GM19023 (cell line): ENCODE data around the gene CCDC187.
"Not testable (repeated sequence)": the region's sequence is repeated elsewhere in the genome, so short reads cannot be mapped to it uniquely, and the experiment has no call there.

Experiments used
- ATAC-seq: cut with Tn5 transposase; IDR thresholded peaks from one replicate; pipeline ENCODE4 v1.9.1; 2021; ENCODE audit warnings: mild to moderate bottlenecking, moderate library complexity; ENCODE audit not compliant: unreplicated experiment

Gene CCDC187

DNA sequence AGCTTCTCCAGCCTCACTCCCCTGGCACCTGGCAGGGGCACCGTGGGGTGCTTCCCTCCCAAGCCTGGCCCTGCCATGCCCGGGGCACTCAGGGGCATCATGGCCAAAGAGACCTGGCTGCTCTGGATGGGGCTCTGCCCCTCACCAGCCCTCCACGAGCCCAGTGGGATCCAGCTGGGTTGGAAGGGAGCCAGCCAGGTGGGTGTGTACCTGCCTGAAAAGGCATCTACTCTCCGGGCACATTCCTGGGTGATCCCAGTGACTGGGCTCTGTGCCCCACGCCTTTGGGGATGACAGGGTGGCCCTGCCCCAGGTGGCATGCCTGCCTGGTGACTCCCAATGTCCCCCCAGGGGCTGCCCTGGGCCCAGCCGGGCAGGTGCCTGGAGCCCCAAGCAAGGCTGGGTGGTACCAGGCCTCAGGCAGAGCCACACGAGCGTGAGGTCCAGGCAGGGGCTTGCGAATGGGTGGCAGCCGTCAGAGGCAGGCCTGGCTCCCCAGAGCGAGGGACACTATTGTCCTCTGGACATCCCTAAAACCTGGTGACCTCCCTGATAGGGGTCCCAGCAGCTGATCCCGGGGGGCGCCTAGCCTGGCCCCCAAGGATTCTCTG lies 24.2 kb upstream of the CCDC187 start:
- no peak for ATAC-seq

DNA sequence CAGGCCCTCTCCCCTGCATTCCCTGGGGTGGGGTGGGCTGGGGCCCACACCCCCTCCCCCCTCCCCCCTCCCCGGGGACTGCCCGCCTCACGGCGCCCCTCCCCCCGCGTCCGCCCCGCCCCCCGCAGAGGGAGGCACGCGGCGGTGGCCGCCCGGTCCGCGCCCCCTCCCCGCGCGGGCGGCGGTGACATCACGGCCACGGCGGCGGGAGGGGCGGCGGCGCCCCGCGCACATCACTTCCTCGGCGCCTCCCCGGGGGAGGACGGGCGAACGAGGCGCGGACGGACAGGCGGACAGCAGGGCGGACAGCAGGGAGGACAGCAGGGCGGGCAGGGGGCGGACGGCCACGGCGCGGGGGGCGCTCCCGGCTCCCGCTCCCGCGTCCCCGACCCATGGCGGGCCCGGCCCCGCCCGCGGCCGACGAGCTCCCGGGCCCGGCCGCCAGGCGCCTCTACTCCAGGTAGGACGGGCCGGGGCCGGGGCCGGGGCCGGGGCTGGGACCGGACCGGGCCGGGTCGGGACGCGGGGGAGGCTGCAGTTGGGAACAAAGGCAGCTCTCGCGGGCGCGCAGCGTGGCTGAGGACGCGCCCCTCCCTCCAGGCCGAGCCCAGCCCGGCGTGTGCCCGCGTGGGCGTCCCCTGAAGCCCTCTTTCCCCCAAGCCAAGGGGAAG lies 23.5 kb upstream of the CCDC187 start, which contains the start of gene GPSM1:
TSS of gene GPSM1 (plus strand) at position 236 of the 671 bp plus-strand sequence. CDS start at position 393, 157 bp downstream.
- ATAC-seq, result no peak

DNA sequence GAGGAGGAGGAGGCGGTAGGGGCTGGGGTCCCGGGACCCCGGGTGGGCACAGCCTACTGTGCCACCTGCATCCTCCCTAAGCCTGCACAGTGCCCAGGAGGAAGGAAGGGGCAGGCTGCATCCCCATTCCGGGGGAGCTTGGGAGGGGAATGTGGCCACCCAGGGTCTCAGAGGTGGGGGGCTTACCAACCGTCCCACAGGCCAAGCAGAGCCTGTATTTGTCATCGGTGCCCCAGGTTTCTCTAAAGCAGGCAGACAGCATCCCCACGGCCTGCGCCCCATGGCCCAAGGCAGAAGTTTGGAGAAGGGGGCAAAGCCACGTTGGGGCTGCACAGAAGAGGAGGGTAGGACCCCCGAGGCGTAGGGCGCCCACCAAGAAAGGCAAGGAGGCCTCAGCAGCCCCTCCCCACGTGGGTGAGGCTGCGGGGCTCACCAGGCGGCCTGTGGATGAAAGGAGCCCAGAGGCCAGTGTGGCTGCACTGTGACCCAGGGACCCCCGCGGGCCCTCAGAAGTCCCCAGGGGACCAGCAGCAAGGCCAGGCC lies 22.9 kb upstream of the CCDC187 start:
- no peak for ATAC-seq

DNA sequence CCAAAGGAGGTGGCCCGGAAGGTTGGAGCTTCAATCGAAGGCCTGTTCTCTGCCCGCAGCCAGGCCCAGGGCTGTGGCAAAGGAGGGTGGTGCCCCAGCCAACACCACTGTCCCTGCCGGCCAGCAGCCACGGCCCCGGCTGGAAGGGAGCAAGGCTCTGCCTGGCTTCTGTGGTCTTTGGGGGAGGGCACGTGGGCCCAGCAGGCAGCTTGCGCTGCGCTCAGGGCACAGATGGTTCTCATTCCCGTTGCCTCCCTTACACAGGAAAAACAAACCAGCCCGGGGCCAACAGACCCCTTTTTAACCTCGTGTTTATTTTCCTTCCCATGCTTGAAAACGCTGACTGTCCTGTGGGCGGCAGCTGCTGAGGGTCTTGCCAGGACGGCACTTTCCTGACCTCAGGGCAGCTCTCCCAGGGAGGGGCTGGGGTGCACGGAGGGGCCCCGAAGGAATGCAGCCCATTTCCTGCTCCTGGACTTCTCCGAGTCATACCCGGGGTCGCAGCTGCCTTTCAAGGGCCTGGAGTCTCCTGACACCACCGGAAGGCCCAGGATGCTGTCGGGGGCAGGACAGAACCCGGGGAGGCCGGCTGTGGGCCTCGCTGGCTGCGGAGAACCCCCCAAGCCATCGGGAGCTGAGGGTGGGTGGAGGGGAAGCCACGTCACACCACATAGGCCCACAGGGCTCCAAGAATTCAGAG lies 22.3 kb upstream of the CCDC187 start:
- ATAC-seq, result no peak

DNA sequence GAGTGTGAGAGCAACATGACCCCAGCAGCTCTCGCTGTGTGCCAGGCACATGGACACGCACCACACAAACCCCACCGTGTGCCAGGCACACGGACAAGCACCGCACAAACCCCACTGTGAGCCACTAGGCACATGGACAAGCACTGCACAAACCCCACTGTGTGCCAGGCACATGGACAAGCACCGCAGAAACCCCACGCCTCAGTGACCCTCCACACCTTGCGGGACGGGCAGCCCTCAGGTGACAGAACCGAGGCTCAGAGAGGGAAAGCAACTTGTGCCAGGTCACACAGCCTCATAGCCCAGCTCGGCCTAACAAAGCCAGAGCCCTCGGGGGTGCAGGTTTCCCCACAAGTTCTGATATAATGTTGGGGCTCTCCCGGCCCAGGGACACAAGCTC lies 21.5 kb upstream of the CCDC187 start:
- ATAC-seq, result no peak

DNA sequence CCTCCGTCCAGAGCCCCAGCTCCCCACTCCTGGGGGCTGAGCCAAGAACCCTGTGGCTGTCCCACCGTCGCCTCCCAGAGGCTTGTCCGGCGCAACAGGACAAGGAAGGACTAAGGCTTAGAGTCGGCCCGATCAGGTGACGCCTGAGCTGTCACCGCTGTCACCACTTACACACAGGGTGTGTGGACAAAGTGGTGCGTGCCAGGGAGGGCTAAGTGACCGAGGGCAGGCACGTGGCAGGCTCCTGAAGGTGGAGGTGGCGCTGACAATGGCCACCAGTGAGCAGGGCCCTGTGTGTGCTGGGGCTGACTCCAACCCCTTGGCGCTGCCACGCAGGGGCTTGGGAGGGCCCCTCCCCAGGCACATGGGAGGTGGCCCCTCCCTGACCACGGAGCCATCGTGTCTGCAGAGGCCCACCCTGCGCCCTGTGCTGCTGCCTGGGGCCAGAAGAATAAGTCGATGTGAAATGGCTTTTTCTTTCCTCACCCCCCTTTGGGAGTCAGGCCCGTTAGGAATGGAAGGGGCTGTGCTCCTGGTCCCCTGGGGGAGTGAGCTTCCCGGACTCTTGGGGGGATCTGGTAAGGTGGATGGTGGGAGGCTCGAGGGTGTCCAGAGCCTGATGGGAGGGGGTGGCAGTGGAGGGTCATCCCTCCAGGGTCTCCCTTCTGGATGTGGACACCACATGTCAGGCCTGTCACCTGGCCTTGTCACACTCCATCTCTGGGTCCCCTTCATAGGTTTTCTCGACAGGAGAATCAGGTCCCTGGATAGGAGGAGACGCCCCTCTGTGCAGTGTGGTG lies 20.8 kb upstream of the CCDC187 start:
- ATAC-seq, result no peak

DNA sequence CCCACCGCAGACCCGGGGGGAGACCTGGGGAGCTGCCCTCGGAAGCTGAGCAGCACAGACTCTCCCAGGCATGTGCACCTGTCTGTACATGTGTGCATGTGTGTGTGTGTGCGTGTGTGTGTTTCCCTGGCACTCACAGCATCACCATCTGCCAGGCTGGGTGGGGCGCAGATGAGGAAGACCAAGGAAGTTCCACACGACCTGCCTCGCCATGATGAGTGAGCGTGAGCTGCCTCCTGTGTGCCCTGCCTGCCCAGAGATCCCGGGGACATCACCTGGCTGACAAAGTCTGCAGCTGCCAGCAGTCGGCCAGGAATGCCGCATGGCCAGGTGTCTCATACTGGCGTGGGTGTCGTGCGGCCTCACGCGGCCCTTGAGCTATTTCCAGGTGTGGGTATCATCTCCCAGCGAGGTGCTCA lies 19.5 kb upstream of the CCDC187 start:
- no peak for ATAC-seq

DNA sequence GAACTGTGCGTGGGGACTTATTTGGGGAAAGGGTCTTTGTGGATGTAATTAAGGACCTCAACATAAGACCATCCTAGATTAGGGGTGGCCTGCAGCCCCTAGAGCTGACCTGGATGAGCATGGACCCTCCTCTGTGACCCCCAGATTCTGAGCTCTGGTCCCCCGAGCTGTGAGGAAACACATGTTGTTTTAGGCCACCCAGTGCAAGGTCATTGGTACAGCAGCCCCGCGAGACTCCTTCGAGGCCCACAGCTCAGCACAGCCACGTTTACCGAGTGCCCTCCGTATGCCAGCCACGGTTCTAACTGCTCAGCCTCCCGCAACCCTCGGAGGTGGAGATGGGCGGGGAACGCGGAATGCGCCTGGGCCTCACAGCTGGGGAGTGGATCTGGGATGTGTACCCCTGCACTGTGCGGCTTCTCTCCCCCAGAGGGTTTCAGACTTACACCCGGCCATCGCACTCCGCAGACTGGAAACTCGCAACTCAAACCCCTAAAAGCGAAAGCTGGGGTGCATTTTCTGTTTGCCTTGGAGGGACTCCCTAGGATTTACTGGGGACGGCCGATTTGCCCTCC lies 18.9 kb upstream of the CCDC187 start:
- no peak for ATAC-seq

DNA sequence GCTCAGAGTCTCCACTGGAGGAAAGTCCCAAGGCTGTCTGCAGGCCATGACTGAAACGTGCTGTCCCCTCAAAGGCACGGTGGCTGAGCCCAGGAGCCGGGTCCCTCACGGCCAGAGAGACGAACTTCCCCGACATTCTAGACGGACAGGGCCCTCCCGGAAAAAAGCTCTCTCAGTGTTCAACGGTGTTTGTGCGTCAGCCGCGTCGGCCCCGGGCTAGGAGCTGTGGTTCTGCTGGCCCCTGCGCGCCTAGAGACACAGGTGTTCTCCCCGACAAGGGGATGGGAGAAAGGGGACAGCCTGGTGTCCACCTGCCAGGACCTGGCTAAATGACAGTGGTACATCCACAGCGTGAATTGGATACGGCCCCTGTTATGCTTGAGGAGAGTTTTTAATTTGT lies 17.7 kb upstream of the CCDC187 start:
- no peak for ATAC-seq

DNA sequence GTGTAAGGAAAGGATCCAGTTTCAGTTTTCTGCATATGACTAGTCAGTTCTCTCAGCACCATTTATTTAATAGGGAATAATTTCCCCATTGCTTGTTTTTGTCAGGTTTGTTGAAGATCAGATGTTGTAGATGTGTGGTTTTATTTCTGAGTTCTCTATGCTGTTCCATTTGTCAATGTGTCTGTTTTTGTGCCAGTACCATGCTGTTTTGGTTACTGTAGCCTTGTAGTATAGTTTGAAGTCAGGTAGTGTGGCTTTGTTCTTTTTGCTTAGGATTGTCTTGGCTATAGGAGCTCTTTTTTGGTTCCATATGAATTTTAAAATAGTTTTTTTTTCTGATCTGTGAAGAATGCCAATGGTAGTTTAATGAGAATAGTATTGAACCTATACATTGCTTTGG lies 17.1 kb upstream of the CCDC187 start:
- not testable (repeated sequence) for ATAC-seq

DNA sequence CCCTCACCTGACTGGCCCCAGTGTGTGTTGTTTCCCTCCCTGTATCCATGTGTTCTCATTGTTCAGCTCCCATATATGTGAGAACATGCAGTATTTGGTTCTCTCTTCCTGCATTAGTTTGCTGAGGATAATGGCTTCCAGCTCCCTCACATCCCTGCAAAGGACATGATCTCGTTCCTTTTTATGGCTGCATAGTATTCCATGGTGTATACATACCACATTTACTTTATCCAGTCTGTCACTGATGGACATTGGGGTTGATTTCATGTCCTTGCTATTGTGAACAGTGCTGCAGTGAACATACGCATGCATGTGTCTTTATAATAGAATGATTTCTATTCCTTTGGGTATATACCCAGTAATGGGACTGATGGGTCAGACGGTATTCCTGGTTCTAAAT lies 16.1 kb upstream of the CCDC187 start:
- ATAC-seq, result not testable (repeated sequence)

DNA sequence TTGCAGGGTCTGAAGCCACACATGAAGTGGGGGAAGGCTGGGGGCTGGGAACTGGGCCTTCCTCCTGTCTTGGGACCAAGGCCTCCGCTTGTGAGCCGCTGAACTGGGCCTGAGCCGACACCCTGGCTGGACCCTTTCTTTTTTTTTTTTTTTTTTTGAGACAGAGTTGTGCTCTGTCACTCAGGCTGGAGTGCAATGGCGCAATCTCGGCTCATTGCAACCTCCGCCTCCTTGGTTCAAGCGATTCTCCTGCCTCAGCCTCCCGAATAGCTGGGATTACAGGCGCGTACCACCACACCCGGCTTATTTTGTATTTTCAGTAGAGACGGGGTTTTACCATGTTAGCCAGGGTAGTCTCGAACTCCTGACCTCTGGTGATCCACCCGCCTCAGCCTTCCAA lies 15.3 kb upstream of the CCDC187 start:
- not testable (repeated sequence) for ATAC-seq

DNA sequence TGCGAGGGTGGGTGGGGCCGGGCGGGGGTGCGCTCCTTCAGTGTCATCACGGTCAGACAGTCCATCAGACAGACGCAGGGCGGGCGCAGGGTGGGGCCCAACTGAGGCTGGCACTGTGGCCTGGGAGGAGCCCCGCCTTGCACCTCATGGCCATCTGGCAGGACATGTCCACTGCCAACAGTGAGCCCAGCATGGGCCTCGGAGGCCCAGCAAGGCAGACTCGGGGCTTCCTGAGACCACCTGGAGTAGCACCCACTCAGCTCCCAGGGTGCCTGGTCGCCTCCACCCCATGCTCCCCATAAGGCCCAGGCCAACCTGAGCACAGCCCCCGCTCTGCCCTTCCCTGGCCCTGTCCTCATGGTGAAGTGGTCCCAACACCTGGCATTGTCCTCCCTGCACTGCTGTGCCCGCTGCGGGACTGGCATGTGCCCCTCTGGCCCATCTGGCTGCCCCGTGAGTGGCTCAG lies 14.9 kb upstream of the CCDC187 start:
- no peak for ATAC-seq

DNA sequence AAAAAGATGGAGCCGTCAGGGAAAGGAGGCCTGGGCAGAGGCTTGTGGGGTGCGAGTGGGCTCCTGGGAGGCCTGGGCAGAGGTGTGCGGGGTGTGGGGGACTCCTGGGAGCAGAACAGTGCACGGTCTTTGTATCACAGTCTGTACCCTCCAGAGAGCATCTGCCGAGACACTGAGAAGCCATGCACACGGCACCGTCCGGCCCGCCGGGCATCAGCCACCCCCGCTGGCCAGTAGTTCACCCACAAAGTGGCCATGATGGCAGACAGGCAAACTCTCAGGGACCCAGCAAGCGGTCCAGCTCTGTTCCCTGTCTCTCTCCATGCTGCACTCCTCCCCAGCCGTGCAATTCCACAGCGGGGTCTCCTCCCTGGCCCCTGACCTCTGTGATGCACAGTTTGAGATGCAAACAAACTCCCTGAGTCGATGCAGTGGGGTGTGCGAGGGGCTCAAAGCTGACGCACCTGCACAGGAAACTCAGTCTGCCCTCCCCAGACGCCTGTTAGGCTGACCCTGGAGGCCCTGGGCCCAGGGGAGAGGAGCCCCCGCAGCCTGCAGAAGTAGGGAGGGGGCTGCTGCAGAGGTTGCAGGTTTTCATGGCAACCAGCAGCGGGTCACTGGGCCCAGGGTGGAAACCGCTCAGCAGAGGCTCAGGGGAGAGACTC lies 14.3 kb upstream of the CCDC187 start:
- no peak for ATAC-seq

DNA sequence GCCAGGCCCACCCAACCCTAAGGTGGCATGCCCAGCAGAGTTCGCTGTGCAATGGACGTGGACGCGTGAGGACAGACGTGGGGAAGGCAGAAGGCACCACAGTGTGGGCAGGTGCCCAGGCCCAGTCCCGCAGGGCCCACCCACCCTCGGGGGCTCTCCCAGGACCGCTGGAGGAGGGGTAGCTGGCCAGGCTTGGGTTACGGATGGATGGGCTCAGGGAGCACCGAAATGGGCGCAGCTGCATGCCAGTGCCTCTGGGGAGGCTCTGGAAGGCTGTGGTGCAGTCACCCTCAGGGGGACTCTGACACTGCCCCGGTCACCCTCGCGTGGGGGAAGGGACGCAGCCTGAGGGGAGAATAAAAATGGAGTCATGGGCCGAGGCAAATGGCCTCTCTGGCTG lies 13.8 kb upstream of the CCDC187 start:
- ATAC-seq, result no peak

DNA sequence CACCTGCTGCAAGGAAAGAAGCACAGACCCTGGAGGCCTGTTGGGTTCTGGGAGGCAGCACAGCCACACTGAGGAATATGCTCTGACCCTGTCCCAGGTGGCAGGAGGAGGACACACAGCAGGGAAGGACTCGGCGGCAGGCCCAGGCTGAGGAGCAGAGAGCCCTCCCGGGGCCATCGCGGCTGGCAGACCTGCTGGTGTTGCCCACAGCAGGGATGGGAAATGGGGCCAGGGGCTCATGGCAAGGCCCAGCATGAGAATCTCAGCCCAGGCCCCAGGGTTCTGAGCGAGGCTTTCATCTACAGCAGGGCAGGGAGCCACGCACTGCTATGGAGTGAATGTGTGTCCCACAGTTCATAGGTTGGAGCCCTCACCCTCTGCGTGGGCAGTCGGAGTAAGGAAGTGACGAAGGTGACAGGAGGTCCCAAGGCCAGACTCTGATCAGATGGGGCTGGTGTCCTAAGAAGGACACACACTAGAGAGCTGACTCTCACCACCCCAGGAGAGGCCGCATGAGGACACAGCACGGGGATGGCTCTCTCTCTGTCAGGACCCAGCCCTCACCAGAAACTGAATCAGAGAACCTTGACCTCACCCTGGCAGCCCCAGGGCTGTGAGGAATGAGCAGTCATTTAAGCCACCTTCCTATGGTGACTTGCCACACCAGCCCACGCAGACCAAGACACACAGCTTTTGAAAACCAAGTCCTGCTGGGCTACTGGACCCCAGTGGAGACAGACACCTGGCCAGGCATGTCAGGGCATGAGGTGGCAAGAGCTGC lies 13.2 kb upstream of the CCDC187 start:
- ATAC-seq, result no peak

DNA sequence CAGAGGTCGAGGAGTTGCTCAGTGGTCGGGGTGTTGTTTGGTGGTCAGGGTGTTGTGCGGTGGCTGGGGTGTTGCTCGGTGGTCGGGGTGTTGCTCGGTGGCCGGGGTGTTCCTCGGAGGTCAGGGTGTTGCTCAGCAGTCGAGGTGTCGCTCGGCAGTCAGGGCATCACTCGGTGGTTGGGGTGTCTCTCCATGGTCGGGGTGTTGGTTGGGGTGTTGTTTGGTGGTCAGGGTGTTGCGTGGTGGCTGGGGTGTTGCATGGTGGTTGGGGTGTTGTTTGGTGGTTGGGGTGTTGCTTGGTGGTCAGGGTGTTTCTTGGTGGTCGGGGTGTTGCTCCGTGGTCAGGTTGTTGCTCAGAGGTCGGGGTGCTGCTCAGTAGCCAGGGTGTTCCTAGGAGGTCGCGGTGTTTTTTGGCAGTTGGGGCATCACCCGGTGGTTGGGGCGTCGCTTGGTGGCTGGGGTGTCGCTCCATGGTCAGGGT lies 12.4 kb upstream of the CCDC187 start:
- no peak for ATAC-seq

DNA sequence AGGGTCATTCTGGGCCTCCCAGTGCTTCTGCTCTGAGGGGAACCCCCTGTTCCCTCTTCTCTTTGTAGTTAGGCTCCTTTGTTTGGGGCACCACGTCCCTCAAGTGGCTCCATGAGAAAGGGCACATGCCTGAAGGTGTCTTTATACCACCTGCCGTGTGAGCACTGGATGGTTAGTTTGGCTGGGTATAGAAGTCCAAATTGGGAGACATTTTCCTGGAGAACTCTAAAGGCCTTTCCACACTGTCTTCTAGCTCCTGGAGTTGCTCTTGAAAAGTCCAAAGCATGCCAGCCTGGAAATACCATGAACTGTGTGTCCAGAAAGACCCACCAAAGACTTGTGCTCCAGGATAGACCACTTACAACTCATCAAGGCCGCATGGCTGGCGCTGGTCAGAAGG lies 11.1 kb upstream of the CCDC187 start:
- ATAC-seq, result no peak

DNA sequence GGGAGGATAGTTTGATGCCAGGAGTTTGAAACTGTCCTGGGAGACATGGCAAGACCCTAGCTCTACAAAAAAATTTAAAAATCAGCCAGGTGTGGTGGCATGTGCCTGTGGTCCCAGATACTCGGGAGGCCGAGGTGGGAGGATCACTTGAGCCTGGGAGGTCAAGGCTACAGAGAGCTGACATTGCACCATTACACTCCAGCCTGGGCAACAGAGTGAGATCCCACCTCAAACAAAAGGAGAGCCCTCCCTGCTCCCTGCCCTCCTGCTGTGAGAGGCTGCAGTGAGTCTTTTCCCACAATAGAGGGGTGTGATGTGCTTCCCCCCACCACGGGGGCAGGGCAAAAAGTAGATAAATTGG lies 10.1 kb upstream of the CCDC187 start:
- ATAC-seq, result no peak
